ENCODE measurements around the gene LYL1.

DNA sequence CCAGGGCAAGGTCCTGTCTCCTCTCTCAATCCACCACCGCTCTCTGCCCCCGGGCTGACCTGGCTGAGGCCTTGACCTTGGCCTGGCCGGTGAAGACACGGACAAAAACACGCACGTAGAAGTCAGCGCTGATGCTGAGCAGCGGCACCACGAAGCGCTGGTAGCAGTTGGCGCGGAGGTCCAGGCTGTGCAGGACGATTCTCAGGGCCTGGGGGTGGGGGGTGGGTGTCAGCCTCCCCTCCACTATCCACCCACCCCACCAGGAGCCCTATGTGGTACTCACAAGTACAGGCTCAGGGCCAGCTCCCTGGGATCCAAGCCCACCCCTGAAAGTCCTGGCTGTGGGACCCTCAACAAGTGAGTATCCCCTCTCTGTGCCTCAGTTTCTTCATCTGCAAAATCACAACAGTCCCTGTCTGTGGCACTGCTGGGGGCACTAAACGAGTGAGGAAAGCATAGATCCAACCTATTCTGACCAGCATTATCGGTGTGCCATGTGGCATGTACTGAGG, 7.5 kb upstream of the LYL1 start:
- TF ChIP-seq, protein P1, sequence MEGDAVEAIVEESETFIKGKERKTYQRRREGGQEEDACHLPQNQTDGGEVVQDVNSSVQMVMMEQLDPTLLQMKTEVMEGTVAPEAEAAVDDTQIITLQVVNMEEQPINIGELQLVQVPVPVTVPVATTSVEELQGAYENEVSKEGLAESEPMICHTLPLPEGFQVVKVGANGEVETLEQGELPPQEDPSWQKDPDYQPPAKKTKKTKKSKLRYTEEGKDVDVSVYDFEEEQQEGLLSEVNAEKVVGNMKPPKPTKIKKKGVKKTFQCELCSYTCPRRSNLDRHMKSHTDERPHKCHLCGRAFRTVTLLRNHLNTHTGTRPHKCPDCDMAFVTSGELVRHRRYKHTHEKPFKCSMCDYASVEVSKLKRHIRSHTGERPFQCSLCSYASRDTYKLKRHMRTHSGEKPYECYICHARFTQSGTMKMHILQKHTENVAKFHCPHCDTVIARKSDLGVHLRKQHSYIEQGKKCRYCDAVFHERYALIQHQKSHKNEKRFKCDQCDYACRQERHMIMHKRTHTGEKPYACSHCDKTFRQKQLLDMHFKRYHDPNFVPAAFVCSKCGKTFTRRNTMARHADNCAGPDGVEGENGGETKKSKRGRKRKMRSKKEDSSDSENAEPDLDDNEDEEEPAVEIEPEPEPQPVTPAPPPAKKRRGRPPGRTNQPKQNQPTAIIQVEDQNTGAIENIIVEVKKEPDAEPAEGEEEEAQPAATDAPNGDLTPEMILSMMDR (IDR thresholded peaks at IDR 0.05; ENCODE audit: poor library complexity, severe bottlenecking) = no peak
- TF ChIP-seq TAF1 (IDR thresholded peaks at IDR 0.05; ENCODE audit: low read depth) = no peak
- no peak for TF ChIP-seq RAD21 (conservative IDR thresholded peaks at IDR 0.05)
- TF ChIP-seq POLR2AphosphoS5 (IDR thresholded peaks at IDR 0.05) = no peak
- no peak for TF ChIP-seq EZH2 (IDR thresholded peaks at IDR 0.05; ENCODE audit: borderline replicate concordance, insufficient read depth, low read length, poor library complexity, severe bottlenecking)
- TF ChIP-seq, protein P2, sequence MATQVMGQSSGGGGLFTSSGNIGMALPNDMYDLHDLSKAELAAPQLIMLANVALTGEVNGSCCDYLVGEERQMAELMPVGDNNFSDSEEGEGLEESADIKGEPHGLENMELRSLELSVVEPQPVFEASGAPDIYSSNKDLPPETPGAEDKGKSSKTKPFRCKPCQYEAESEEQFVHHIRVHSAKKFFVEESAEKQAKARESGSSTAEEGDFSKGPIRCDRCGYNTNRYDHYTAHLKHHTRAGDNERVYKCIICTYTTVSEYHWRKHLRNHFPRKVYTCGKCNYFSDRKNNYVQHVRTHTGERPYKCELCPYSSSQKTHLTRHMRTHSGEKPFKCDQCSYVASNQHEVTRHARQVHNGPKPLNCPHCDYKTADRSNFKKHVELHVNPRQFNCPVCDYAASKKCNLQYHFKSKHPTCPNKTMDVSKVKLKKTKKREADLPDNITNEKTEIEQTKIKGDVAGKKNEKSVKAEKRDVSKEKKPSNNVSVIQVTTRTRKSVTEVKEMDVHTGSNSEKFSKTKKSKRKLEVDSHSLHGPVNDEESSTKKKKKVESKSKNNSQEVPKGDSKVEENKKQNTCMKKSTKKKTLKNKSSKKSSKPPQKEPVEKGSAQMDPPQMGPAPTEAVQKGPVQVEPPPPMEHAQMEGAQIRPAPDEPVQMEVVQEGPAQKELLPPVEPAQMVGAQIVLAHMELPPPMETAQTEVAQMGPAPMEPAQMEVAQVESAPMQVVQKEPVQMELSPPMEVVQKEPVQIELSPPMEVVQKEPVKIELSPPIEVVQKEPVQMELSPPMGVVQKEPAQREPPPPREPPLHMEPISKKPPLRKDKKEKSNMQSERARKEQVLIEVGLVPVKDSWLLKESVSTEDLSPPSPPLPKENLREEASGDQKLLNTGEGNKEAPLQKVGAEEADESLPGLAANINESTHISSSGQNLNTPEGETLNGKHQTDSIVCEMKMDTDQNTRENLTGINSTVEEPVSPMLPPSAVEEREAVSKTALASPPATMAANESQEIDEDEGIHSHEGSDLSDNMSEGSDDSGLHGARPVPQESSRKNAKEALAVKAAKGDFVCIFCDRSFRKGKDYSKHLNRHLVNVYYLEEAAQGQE (IDR thresholded peaks at IDR 0.05; ENCODE audit: borderline replicate concordance) = no peak
- TF ChIP-seq EP300 (conservative IDR thresholded peaks at IDR 0.05; ENCODE audit: poor library complexity, severe bottlenecking) = no peak
- TF ChIP-seq SMC3 (conservative IDR thresholded peaks at IDR 0.05; ENCODE audit: poor library complexity) = no peak
- no peak for TF ChIP-seq MXI1 (conservative IDR thresholded peaks at IDR 0.05; ENCODE audit: poor library complexity, severe bottlenecking)
